ENCODE results near the gene GNA15. TPM values are rescaled to one million over a fixed set of nuclear protein-coding genes. Genes with fewer than 3 reads are reported as not detected.

The GNA15 gene
- total RNA-seq, 1 donor from 2014 or later: 0.80 TPM

DNA sequence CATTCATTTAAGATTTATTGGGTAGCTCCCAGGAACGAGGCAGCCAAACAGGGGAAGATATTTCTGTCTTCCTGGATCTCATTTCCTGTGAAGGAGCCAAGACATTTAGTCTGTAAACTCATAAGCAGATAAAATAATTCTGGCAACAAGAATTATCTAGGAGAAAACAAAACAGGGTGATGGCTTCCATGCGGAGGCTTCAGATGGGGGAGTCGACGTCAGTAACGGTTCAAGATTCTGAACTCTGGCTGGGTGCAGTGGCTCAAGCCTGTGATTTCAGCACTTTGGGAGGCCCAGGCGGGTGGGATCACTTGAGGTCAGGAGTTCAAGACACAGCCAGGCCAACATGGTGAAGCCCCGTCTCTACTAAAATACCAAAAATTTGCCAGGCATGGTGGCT lies 1.3 kb downstream of the GNA15 start:
- Mint-ChIP-seq H3K4me3 (peak overlapping the region; percentile 24), H3K4me1 (peaks cover 41% of the 10 kb centered on the region), H3K9me3 (no peaks in the 10 kb centered on the region), H3K27me3 (peaks cover 5% of the 10 kb centered on the region), H3K36me3 (ENCODE audit: low read depth) (no peaks in the 10 kb centered on the region), H3K27ac (no peak overlapping the region)
- POLR2A ChIA-PET: interaction anchor here (0.6 kb wide), 1 partner anchor 1263 kb away, joined by 3 read pairs; the partner anchor contains the start of gene SH3GL1
- TF ChIP-seq, protein P1, sequence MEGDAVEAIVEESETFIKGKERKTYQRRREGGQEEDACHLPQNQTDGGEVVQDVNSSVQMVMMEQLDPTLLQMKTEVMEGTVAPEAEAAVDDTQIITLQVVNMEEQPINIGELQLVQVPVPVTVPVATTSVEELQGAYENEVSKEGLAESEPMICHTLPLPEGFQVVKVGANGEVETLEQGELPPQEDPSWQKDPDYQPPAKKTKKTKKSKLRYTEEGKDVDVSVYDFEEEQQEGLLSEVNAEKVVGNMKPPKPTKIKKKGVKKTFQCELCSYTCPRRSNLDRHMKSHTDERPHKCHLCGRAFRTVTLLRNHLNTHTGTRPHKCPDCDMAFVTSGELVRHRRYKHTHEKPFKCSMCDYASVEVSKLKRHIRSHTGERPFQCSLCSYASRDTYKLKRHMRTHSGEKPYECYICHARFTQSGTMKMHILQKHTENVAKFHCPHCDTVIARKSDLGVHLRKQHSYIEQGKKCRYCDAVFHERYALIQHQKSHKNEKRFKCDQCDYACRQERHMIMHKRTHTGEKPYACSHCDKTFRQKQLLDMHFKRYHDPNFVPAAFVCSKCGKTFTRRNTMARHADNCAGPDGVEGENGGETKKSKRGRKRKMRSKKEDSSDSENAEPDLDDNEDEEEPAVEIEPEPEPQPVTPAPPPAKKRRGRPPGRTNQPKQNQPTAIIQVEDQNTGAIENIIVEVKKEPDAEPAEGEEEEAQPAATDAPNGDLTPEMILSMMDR (IDR thresholded peaks at IDR 0.05): no peak
- DNase-seq: no peak
- intact Hi-C loops (cut with micrococcal nuclease): no loop called here
- CTCF ChIA-PET: interaction anchor here (1.0 to 2.3 kb wide), 2 partner anchors 8 to 186 kb away, joined by 3 to 10 read pairs; no protein-coding TSS in a partner anchor
- no peak for ATAC-seq (ENCODE audit: low read depth)

DNA sequence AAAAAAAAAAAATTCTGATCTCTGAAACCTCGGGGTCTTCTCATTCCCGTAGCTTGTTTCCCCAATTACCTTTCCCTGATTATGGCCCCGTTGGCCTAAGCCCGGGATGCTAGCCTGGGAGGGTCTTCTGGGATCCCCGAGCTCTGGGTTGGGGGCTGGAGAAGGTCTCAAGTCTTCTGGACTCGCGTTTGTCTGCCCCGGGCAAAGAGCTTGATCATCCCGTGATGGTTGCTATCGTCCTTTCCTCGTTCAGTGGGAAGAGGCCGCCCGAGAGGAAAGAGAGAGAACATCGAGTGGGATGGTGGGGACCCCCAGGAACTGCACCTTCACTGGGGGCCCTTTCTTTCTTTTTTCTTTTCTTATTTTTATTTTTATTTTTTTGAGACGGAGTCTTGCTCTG lies 2.4 kb downstream of the GNA15 start:
- POLR2A ChIA-PET: no interaction called here
- ATAC-seq (ENCODE audit: low read depth) (no peak), DNase-seq (no peak)
- Mint-ChIP-seq H3K27me3 (peaks cover 5% of the 10 kb centered on the region), H3K4me3 (no peak overlapping the region), H3K36me3 (ENCODE audit: low read depth) (no peaks in the 10 kb centered on the region), H3K9me3 (no peaks in the 10 kb centered on the region), H3K27ac (no peak overlapping the region), H3K4me1 (peaks cover 39% of the 10 kb centered on the region)
- intact Hi-C loops (cut with micrococcal nuclease): no loop called here
- TF ChIP-seq, protein P1 (IDR thresholded peaks at IDR 0.05): no peak
- CTCF ChIA-PET: interaction anchor here (2.3 kb wide), 1 partner anchor 9 kb away, joined by 10 read pairs; no protein-coding TSS in a partner anchor

DNA sequence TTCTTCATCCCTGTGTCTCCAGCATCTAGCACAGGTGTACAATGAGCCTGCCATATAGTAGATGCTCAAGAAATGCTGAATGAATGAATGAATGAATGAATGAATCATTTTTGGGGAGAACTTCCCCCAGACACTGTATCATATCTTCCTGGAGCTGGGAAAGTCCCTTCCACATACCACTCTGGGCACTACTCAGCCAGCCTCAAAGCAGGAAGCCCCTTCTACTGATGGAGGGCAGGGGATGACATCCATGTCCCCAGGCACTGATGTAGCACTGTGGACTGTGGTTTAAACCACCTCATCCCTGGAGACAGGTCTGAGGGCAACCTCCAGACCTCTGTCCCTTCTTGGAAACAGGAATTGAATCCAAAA lies 4.8 kb downstream of the GNA15 start:
- intact Hi-C loops (cut with micrococcal nuclease): no loop called here
- ChIA-PET POLR2A (no interaction called here), CTCF (interaction anchor here (1.1 kb wide), 1 partner anchor 11 kb away, joined by 3 read pairs; no protein-coding TSS in a partner anchor)
- Mint-ChIP-seq H3K27me3 (peaks cover 5% of the 10 kb centered on the region), H3K4me1 (peaks cover 30% of the 10 kb centered on the region), H3K9me3 (no peaks in the 10 kb centered on the region), H3K27ac (no peak overlapping the region), H3K36me3 (ENCODE audit: low read depth) (no peaks in the 10 kb centered on the region), H3K4me3 (no peak overlapping the region)
- ATAC-seq (ENCODE audit: low read depth) (peak; percentile 19), DNase-seq (no peak)
- TF ChIP-seq, protein P1 (IDR thresholded peaks at IDR 0.05): no peak

DNA sequence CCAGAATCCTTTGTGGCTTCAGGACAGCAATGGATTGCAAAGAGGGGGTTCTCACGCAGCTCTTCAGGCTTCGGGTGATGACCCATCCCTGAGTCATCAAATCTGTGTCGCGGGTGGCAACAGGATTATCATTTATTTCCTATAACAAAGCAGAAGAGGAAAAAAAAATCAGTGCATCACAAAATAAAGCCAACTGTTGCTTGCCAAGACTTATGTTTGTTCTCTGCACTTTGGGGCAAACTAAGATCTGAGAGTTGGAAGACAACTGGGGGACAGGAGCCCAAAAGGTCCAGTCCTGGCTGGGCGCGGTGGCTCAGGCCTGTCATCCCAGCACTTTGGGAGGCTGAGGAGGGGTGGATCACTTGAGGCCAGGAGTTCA lies 6.4 kb downstream of the GNA15 start:
- H3K27ac Mint-ChIP-seq: peak overlapping the region; percentile 24
- peaks cover 2% of the 10 kb centered on the region for H3K27me3 Mint-ChIP-seq
- ATAC-seq (ENCODE audit: low read depth) (peak; percentile 43), DNase-seq (no peak)
- CTCF ChIA-PET: interaction anchor here (1.0 kb wide), 1 partner anchor 20 kb away, joined by 3 read pairs; no protein-coding TSS in a partner anchor
- H3K9me3 Mint-ChIP-seq: no peaks in the 10 kb centered on the region
- H3K36me3 Mint-ChIP-seq (ENCODE audit: low read depth): no peaks in the 10 kb centered on the region
- H3K4me1 Mint-ChIP-seq: peaks cover 32% of the 10 kb centered on the region
- POLR2A ChIA-PET: interaction anchor here (1.4 kb wide), 1 partner anchor 13 kb away, joined by 3 read pairs; no protein-coding TSS in a partner anchor
- intact Hi-C loops (cut with micrococcal nuclease): no loop called here
- H3K4me3 Mint-ChIP-seq: no peak overlapping the region
- TF ChIP-seq, protein P1 (IDR thresholded peaks at IDR 0.05): no peak

DNA sequence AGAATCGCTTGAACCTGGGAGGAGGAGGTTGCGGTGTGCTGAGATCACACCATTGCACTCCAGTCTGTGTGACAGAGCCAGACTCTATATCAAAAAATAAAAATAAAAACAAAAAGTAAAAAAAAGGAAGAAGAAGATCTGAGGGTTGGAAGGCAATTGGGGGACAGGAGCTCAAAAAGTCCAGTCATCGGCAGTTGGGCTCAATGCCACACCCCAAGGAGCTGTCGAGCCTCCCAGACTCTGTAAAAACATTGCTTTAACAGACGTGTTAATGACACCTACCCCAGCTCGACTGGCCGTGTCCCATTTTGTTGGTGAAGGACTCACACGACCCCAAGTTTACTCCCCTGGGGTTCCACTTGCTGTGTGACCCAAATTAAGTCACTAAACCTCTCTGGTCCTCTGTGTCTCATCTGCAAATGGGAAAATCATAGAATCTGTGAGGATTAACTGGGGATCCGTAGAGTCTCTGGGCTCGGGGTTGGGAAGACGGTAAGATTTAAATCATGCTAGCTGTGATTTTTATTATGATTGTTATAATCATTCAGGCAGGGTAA lies 7.0 kb downstream of the GNA15 start:
- DNase-seq (no peak), ATAC-seq (ENCODE audit: low read depth) (no peak)
- intact Hi-C loops (cut with micrococcal nuclease): no loop called here
- Mint-ChIP-seq H3K4me3 (no peak overlapping the region), H3K27ac (peak overlapping the region; percentile 24), H3K27me3 (peaks cover 2% of the 10 kb centered on the region), H3K9me3 (no peaks in the 10 kb centered on the region), H3K36me3 (ENCODE audit: low read depth) (no peaks in the 10 kb centered on the region), H3K4me1 (peaks cover 32% of the 10 kb centered on the region)
- ChIA-PET POLR2A (interaction anchor here (1.0 to 1.3 kb wide), 2 partner anchors 9 kb away, joined by 3 to 4 read pairs; no protein-coding TSS in a partner anchor), CTCF (interaction anchor here (0.7 to 1.0 kb wide), 2 partner anchors 19 to 37 kb away, joined by 3 read pairs; no protein-coding TSS in a partner anchor)
- TF ChIP-seq, protein P1 (IDR thresholded peaks at IDR 0.05): no peak
